Kidney epithelial cell (primary cell): ENCODE data around the gene POLR3B. TPM values are rescaled to one million over a fixed set of nuclear protein-coding genes. Genes with fewer than 3 reads are reported as not detected.
"Not testable (repeated sequence)": the region's sequence is repeated elsewhere in the genome, so short reads cannot be mapped to it uniquely, and the experiment has no call there.

Experiments
- DNase-seq: peaks from one replicate; pipeline ENCODE4 v3.0.0-alpha.2; 2010; ENCODE audit warnings: low read depth
- H3K27me3 ChIP-seq: 2 replicates; pipeline ENCODE4 v1.6.0; 2011; ENCODE audit warnings: low read length; ENCODE audit not compliant: control insufficient read depth, insufficient read depth
- H3K36me3 ChIP-seq: 2 replicates; pipeline ENCODE4 v1.5.1; 2011; ENCODE audit warnings: low read length; ENCODE audit not compliant: control insufficient read depth, insufficient read depth
- H3K4me3 ChIP-seq: 2 replicates; pipeline ENCODE4 v1.5.1; 2011; ENCODE audit warnings: low read depth, mild to moderate bottlenecking, control low read depth, low read length
- total RNA-seq: library from RNA; depleted of rRNA; stranded (reverse); fragments of >200 nt; gene quantifications from 2 replicates; pipeline ENCODE4 v1.2.3, GENCODE V29; 2015
- TF ChIP-seq, protein P1 (sequence below): IDR thresholded peaks from 2 replicates; pipeline ENCODE4 v1.5.1; 2011; ENCODE audit warnings: mild to moderate bottlenecking, moderate library complexity, low read length, control low read depth, inconsistent platforms; ENCODE audit not compliant: insufficient read depth, poor library complexity, severe bottlenecking

Gene POLR3B
- total RNA-seq, 1 donor from 2014 or later, result 9.3 TPM

- DNase-seq, result no peak
- no peaks in the 10 kb centered on the region for H3K36me3 ChIP-seq
- TF ChIP-seq, protein P1, sequence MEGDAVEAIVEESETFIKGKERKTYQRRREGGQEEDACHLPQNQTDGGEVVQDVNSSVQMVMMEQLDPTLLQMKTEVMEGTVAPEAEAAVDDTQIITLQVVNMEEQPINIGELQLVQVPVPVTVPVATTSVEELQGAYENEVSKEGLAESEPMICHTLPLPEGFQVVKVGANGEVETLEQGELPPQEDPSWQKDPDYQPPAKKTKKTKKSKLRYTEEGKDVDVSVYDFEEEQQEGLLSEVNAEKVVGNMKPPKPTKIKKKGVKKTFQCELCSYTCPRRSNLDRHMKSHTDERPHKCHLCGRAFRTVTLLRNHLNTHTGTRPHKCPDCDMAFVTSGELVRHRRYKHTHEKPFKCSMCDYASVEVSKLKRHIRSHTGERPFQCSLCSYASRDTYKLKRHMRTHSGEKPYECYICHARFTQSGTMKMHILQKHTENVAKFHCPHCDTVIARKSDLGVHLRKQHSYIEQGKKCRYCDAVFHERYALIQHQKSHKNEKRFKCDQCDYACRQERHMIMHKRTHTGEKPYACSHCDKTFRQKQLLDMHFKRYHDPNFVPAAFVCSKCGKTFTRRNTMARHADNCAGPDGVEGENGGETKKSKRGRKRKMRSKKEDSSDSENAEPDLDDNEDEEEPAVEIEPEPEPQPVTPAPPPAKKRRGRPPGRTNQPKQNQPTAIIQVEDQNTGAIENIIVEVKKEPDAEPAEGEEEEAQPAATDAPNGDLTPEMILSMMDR, result no peak
- H3K4me3 ChIP-seq, result no peak overlapping the region
- no peaks in the 10 kb centered on the region for H3K27me3 ChIP-seq
Measured at GRCh38 chr12:106380954-106381353, 23.4 kb downstream of the POLR3B start.

GRCh38 chr12:106381866-106382265 is 24.3 kb downstream of the POLR3B start:
- H3K36me3 ChIP-seq, DNase-seq, H3K4me3 ChIP-seq, H3K27me3 ChIP-seq: not testable (repeated sequence)

GRCh38 chr12:106386813-106387535 is 29.4 kb downstream of the POLR3B start:
- TF ChIP-seq, protein P1, result no peak
- Histone ChIP-seq H3K36me3 (no peaks in the 10 kb centered on the region), H3K4me3 (no peak overlapping the region), H3K27me3 (no peaks in the 10 kb centered on the region)
- no peak for DNase-seq

DNA sequence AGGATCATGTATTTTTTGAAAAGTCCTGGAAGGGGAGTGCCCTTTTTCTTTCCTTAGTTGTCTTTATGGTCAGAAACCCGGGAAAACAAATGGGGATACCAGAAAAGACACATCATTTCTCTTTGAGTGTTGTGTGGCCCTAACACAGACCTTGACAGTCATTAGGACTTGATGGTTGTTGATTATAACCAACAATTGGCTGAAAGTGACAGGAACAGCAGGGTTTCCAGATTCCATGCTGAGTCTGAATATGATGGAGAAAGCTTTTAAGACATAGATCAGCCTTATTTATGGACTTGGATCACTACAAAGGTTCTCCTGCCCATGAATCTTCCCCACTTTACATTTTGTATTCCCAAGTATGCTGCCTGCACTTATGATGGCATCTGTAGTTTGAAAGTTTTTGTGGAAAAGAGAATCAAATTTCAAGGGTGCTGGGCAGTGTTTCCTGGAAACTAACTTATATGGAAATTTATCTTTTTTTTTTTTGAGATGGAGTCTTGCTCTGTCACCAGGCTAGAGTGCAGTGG is 30.4 kb downstream of the POLR3B start:
- no peaks in the 10 kb centered on the region for H3K27me3 ChIP-seq
- H3K4me3 ChIP-seq, result no peak overlapping the region
- TF ChIP-seq, protein P1, result no peak
- DNase-seq, result no peak
- no peaks in the 10 kb centered on the region for H3K36me3 ChIP-seq

DNA sequence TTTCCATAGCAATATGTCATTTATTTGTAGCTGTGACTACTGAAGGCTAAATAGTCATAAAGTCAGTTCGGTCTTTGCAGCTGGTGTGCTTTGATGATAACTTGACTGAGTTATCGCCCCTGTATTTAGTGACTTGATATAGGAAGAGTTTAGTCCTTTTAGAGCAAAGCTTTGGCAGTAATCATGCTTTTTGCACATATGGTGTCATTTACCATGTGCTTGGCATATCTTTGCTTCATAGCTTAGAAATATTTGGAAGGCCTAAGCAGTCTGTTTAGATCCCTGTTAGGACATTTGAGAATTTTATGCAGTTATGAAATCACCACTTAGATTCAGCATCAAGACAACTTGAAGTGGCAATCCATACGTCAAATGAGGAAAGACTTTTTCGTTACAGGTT is 31.6 kb downstream of the POLR3B start:
- H3K4me3 ChIP-seq, result no peak overlapping the region
- H3K27me3 ChIP-seq, result no peaks in the 10 kb centered on the region
- TF ChIP-seq, protein P1, result no peak
- no peak for DNase-seq
- H3K36me3 ChIP-seq, result no peaks in the 10 kb centered on the region

DNA sequence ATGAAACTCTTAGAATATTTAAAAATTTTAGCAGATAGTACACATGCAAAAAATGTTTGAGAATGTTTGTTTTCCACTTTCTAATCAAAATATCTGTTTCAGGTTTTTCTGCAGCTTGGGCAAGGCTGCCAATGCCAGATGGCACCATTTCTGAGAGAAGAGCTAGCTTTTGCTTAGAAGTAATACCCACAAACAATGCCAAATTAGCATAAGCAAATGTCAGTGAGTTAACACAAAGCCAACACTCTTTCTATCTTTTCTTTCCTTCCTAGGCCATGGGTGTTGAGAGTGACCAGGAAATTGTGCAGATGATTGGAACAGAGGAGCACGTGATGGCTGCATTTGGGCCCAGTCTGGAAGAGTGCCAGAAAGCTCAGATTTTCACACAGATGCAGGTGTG is 35.2 kb downstream of the POLR3B start:
- TF ChIP-seq, protein P1, result no peak
- Histone ChIP-seq H3K27me3 (no peaks in the 10 kb centered on the region), H3K4me3 (no peak overlapping the region), H3K36me3 (no peaks in the 10 kb centered on the region)
- no peak for DNase-seq
